Activated CD4-positive, alpha-beta T cell treated with anti-CD3 and anti-CD28 coated beads for 24 hours (primary cell): ENCODE measurements around the gene EZH2.

Experiments used
- DNase-seq, 2 donors: peaks; one replicate each; pipeline ENCODE4 v3.0.0-alpha.2; 2020; ENCODE audit warnings: low read depth in 2 of 2

EZH2 gene

DNA sequence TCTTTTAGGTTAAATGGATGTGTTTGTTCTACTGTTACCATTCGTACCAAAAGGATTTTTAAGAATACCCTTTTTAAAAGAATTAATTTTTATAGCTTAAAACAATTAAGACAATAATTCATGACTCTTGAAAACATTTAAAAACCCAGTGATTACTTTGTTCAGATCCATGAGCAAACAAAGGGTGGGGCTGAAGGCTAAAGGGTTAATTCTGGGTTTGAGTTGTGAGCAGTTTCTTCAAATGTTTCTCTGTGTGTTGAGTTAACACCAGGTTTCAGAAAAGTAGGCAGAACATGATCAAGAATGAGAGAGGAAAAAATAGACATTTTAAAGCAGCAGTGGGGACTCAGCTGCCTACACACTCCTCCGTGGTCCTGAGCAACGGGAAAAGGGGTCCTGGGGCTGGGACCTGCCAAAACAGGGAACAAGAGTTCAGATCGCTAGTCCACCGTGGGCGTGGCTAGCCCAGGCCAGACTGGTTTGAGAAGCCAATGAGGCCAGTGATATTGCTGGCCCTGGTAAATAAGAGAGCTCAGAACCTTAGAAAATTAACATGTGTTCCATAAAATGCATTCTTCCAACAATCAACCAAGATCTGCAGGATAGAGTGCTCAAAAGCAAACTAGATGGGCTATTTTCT, 14.9 kb upstream of the EZH2 start:
- no peak for DNase-seq

DNA sequence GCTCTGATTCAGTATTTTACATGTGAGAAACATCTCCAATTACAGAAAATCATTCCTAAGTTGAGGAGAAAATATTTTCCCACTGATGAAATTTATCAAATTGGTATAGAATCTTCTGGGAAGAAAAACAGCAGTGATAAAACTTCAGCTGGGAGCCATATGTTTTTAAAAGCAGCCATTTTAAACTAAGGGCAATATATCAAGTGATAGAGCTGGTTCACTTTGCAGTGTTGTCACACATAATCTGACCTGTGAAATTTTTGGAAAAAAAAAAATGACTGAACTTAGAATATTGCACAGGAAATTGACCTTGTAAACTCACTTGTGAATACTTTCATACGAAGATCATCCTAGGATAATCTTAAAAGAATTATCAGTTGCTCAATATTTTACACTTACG, 10.5 kb upstream of the EZH2 start:
- no peak for DNase-seq

DNA sequence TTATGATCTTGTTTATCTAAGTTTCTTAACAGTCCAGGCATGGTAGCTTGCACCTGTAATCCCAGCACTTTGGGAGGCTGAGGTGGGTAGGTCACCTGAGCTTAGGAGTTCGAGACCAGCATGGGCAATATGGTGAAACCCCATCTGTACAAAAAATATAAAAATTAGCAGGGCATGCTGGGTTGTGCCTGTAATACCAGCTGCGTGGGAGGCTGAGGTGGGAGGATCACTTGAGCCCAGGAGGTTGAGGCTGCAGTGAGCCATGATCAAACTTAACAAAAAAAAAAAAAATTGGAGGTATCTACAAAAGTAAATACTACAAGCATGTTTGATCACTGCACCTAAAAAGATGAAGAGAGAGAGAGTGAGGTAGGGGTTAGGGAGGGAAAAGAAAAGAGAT, 9.0 kb upstream of the EZH2 start:
- DNase-seq, result no peak

DNA sequence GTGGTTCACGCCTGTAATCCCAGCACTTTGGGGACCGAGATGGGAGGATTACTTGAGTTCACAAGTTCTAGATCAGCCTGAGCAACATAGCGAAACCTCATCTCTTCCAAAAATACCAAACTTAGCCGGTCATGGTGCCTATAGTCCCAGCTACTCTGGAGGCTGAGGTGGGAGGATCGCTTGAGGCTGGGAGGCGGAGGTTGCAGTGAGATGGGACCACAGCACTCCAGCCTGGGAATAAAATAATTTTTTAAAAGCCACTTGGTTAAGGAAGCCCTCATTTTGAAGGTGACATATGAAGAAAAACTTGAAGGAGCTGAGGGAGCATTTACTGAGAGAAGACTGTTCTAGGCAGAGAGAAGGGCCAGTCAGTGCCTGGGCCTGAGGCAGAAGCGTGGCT, 4.2 kb upstream of the EZH2 start:
- no peak for DNase-seq

DNA sequence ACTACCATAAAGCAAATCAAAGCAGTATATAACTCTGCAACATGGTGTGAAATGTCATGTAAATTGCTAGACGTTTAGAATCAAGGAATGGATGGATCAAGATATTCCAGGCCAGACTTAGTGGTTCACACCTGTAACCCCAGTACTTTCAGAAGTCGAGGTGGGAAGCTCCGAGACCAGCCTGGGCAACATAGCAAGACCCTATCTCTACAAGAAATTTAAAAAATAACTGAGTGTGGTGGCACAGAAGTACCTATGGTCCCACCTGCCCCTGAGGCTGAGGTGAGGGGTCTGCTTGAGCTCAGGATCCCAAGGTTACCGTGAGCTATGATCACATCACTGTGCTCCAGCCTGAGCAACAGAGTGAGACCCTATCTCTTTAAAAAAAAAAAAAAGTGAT, 2.8 kb upstream of the EZH2 start:
- DNase-seq, result no peak

DNA sequence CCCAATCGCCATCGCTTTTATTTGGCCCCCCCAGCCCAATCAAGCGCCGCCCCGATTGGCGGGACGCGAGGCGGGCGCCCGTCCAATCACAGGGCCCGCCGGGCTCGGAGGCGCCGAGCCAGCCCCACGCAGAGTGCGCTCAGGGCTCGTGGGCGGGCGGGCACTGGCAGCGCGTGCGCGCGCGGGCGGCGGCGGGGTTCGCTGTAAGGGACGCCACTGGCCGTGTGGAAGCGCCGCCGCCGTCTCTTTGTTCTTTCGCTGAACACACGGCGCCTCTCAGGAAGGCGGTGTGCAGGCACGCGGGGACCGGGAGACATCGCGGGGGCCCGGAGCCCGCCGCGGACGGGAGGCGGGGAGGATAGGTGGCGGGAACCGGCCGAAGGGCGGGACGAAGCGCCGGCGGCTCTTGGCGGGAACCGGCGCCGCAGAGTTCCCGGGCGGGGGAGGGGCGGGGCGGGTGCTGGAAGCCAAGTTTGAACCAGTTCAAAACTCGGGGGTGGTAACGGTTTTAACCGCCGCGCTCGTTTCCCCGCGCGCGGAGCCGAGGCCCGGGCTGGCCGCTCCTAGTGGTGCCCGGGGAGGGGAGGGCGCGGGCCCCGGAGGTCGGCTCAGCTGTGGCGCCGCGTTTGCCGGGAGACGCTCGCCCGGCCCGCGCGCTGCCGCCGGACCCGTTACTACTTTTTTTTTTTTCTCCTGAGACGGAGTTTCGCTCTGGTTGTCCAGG, 370 bp upstream of the EZH2 start:
- peak; percentile 87 to 90 for DNase-seq

DNA sequence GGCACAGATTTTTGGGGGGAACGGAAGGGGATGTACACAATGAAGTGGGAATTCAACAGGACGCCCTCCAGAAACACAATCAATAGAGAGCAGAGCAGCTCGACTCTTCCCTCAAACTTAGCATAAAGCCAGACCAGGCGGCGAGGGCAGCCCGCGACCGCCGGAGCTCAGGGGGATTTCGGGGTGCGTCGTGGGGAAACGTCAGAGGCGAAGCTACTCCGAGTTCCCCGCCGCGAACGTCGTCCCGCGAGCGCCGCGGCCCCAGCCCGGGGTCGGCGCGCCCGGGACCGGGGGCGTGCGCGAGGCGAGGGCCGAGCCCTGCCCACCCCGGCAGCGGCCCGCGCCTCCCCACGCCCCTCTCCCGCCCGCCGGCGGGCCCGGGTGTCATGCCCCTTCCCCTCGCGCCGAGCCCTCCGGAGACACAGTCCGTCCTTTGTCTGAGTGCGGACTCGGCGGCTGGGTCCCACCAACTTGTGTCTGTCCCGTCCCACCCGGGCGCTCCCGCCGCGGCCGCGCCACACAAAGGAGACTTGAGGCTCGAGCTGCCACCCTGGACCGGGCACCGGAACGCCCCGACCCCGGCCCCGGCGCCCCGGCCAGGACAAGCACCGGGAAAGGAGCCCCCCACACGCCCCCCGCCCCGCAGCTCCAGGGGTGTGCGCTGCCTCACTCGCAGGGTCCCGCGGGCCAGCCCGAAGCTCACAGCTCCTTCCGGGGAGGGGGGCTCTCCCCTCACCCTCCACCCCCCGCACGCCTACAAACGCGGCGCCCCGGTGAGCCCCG, 634 bp downstream of the EZH2 start:
- DNase-seq, result peak; percentile 7 to 14

DNA sequence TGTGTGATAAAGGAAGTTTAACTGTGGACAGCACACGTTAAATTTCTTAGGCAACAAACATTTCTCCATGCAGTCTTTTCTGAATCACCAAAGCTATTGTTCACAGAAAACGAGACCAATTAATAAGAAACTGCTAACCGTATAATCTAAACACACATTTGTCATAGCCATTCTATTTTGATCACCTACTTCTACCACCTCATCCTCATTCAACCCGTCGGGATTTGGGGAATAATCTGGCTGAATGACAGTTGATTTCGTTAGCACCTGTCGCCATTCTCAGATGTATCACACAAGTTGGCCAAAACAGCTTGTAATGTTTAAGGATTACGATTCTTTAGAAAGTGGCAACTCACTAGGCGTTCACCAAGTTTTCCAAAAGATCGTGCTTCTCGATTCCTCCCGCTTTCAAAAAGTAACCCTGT, 1.2 kb downstream of the EZH2 start:
- no peak for DNase-seq

DNA sequence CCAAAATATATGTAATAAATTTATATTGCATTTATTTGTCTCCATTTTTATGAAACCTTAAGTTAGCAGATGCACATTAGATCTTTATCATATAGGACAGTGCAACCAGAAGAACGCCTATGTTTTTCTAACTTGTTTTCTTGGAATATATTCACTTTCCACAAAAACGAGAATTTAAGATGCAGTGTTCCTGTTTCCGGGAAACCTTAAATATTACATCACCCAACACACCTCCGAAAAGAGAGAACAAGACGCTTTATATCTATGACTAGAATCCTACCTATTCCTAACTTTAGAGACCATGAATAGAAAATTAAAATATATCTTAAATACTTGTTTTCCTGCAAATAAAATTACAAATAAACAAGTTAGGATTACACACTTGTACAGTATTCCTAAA, 1.9 kb downstream of the EZH2 start:
- no peak for DNase-seq

DNA sequence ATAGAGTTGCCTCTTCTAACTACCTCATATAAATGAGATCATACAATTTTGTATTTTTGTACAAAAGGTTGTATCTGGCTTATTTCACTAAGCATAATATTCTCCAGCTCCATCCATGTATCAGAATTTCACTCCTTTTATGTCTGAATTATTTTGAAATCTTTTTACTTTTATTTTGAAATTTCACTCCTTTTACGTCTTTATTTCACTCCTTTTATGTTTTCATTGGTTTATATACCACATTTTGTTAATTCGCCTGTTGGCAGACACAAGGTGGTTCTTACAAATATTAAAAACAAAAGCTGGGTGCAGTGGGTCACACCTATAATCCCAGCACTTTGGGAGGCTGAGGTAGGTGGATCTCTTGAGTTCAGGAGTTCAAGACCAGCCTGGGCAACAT, 5.8 kb downstream of the EZH2 start:
- no peak for DNase-seq

DNA sequence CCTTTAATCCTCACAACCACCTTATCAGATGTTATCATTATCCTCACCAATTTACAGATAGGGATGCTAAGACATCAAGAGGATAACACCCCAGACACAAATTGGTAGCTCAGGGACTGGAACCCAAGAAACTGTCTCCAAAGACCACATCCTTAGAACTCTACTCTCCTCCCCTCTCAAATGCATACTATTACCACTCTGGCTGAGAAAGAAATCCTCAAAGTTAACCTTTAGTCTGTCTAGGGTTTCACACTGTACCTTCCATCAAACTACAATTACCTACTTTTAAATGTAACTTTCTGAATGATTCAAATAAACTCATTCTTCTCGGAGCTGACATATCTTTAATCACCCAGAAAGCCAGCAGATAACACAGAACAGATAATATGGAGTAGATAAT, 6.6 kb downstream of the EZH2 start:
- no peak for DNase-seq

DNA sequence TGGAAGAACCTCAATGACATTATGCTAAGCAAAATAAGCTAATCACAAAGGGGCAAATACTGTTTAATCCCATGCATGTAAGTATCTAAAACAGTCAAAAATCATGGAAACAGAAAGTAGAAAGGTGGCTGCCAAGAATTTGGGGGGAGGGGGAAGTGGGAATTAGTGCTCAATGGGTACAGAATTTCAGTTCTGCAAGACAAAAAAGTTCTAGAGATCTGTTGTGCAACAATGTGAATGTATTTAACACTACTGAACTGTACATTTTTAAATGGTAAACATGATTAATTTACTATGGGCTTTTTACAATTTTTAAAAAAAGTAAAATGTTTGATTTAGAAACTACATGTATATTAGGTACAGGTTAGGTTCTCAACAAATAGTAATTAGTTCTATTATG, 11.9 kb downstream of the EZH2 start:
- no peak for DNase-seq

DNA sequence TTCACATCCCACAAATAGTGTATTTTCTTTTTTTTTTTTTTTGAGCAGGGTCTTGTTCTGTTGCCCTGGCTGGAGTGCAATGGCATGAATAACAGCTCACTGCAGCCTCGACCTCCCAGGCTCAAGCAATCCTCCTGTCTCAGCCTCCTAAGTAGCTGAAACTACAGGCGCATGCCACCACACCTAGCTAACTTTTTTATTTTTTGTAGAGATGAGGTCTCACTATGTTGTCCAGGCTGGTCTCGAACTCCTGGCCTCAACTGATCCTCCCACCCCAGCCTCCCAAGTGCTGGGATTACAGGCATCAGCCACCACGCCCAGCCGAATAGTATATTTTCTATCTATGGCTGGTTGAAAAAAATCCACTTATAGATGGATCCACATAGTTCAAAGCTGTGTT, 12.5 kb downstream of the EZH2 start:
- no peak for DNase-seq

DNA sequence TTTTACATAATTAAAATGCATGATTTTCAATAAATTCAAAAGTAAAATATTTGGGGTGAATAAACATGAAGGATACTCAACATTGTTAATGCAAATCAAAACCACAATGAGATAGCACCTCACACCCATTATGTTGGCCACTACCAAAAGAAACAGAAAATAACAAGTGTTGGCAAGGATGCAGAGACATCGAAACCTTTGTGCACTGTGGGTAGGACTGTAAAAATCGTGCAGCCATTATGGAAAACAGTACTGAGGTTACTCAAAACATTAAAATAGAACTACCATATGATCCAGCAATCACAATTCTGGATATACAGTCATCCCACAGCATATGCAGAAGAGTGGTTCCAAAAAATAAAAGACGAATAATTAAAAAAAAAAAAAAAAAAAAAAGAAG, 13.1 kb downstream of the EZH2 start:
- no peak for DNase-seq

DNA sequence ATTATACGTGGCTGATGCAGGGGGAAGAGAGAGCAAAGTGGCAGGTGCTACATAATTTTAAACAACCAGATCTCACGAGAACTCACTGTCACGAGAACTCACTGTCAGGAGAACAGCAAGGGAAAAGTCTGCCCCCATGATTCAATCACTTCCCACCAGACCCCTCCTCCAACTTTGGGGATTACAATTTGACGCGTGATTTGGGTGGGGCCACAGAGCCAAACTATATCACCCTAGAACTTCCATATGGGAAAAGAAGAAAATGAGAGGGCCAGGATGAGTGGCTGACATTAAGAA, 15.8 kb downstream of the EZH2 start:
- DNase-seq, result no peak

DNA sequence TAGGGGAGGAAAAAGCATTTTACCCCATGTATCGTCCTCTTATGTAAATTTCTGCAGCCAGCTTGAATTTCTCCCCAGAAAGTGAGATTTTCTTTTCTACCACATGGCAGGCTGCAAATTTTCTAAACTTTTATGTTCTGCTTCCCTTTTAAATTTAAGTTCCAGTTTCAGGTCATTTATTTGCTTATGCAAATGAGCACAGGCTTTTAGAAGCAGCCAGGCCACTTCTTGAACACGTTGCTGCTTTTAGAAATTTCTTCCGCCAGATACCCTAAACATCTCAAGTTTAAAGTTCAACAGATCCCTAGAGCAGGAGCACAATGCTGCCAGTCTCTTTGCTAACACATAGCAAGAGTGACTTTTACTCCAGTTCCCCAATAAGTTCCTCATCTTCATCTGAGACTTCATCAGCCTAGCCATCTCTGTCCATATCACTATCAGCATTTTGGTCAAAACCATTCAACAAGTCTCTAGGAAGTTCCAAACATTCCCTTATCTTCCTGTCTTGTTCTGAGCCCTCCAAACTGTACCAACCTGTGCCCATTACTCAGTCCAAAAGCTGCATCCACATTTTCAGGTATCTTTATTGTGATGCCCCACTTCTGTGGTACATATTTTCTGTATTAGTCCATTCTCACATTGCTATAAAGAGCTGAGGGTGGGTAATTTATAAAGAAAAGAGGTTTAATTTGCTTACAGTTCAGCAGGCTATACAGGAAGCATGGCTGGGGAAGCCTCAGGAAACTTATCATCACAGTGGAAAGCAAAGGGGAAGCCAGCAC, 16.3 kb downstream of the EZH2 start:
- no peak for DNase-seq

DNA sequence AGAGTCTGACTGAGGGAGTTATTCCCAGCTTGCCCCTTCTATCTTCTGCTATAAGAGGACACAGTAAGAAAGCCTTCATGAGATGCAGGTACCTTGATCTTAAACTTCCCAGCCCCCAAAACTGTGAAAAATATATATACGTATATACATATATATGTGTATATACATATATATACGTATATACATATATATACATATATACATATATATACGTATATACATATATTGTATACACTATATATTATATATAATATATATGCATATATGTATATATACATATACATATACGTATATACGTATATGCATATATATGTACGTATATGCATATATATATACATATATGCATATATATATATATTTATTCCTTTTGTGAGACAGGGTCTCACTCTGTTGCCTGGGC, 17.7 kb downstream of the EZH2 start:
- DNase-seq, result no peak

DNA sequence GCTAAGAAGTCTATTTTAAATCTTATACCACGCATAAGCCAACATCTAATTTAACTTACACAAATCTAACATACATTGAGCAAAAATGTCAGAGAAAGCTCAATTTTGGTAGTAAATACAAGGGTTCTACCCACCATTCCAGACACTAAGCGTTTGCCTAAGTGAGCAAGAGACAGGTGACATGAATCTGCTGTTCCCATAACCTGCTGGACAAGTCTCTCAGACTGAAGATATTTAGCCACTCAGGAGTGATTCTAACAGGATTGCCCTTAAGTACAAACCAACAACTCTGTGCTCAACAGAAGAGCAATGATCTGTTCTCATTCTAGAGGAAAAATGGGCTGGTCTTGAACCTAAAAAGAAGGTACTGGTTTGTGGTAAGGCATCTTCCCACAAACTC, 18.8 kb downstream of the EZH2 start:
- no peak for DNase-seq

DNA sequence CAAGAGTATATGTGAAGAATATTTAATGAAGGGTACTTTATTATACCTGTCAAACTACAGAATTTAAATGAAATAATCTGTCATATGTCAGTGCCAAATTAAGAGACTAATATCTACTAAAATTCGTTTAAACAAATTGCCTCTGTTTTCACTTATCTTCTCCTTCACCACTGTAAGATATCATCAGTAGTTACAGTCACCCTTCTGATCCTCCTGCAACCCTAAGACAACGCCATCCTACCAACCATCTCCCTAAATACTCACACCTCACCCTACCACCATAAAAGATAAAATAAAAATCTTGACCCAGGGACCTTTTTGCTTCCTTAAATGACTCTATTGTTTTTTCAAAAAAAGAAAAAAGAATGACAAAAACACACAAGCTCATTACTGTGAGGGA, 20.8 kb downstream of the EZH2 start:
- DNase-seq, result no peak

DNA sequence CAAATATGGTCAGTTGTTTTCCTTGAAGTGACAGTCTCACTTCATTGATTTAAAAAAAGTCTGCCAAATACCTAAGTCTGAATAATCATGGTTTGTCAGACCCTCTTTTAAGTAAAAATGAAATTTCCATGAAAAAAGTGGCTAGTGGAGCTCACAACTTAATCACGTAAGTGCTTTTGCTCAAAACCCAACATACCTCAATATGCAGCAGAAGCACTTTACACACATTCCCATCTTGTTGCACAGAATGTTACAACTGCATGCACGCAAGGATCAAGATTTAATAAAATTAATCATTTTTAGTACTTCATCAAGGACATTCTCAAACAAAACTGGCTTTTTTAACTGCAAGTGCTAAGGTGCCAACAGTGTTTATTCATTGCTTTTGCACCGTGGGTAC, 21.6 kb downstream of the EZH2 start:
- DNase-seq, result no peak

DNA sequence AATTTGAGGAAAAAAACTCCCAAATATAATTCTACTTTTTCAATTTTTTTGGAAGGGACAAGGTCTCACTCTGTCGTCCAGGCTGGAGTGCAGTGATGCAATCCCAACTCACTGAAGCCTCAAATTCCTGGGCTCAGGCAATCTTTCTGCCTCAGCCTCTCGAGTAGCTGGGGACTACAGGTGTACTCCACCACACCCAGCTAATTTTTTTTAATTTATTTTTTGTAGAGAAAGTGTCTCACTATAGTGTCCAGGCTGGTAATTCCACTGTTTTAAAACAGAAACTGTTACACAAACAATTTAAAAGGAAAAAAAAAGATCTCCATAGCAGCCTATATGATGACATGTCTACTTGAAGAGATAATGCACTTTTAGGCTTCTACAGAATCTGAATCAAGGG, 25.6 kb downstream of the EZH2 start:
- DNase-seq, result no peak

DNA sequence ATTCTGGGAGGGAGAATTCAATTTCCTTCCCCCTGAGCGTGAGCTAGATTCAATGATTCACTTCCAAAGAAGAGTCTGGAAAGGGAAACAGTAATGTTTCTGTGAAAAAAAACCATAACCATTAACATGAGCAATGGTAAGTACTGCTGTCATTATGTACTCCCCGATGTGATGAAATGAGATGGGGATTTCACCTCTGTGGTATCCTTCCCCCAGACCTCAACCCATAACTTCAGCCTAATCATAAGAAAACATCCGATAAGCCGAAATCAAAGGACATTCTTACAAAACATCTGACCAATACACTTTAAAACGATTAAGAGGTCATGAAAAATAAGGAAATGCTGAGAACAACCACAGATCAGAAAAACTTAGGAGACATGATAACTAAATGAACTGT, 27.2 kb downstream of the EZH2 start:
- no peak for DNase-seq

DNA sequence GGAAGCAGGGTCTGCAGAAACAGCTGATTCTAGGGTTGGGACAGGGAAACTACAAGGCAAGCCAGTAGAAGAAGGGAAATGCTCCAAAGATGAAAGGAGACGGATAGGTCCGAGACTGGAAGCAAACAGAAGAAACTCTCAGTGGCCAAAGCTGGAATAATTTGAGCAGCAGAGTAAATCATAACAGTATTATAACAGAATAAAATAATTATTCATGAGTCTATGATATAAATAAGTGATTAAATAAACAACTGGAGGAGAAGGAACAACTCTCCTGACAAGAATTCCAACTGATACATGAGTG, 27.6 kb downstream of the EZH2 start:
- DNase-seq, result no peak
